HepG2 (cell line): ENCODE results near the gene PAN2. TPM values are rescaled to one million over a fixed set of nuclear protein-coding genes. Genes with fewer than 3 reads are reported as not detected.
A peak's percentile ranks its signal among the peaks of the same experiment; 100 is the strongest.

Experiments
- BHLHE40 ChIP-seq: IDR thresholded peaks from 2 replicates; pipeline ENCODE4 v1.6.1; 2011; ENCODE audit warnings: low read length, improper control_type of control experiment
- FOXA3 ChIP-seq: IDR thresholded peaks from 2 replicates; pipeline ENCODE4 v1.6.1; 2016; ENCODE audit warnings: missing genetic modification reagents, missing compliant biosample characterization
- FOXK2 ChIP-seq: fragments of 450-650 bp; IDR thresholded peaks from 2 replicates; pipeline ENCODE4 v1.6.1; 2016
- RBM39 ChIP-seq: fragments of 200-400 bp; formaldehyde crosslinking; IDR thresholded peaks from one replicate; pipeline ENCODE4 v1.6.1; 2018; ENCODE audit warnings: antibody characterized with exemption, mild to moderate bottlenecking, low read depth, low read length; ENCODE audit not compliant: poor library complexity, severe bottlenecking
- SP140L ChIP-seq: sonication (generic); formaldehyde crosslinking; IDR thresholded peaks from 2 replicates; pipeline ENCODE4 v1.4.0; 2020; ENCODE audit warnings: missing genetic modification reagents, borderline replicate concordance
- XBP1 ChIP-seq: sonication (generic); formaldehyde crosslinking; IDR thresholded peaks from 2 replicates; pipeline ENCODE4 v1.5.0; 2020; ENCODE audit warnings: missing genetic modification reagents
- XRCC5 ChIP-seq: fragments of 200-400 bp; formaldehyde crosslinking; optimal IDR thresholded peaks from 2 replicates; pipeline ENCODE3; 2017; ENCODE audit warnings: mild to moderate bottlenecking, low read length
- ZBTB1 ChIP-seq: sonication (generic); formaldehyde crosslinking; IDR thresholded peaks from 2 replicates; pipeline ENCODE4 v1.4.0; 2020; ENCODE audit warnings: missing genetic modification reagents, borderline replicate concordance
- ZNF136 ChIP-seq: sonication (generic); formaldehyde crosslinking; IDR thresholded peaks from 2 replicates; pipeline ENCODE4 v1.8.1; 2022; ENCODE audit warnings: low read depth, mild to moderate bottlenecking, moderate library complexity, missing genetic modification reagents
- ZNF282 ChIP-seq: fragments of 450-650 bp; IDR thresholded peaks from 2 replicates; pipeline ENCODE4 v1.6.1; 2018; ENCODE audit not compliant: partially characterized antibody
- ZNF30 ChIP-seq: sonication (generic); formaldehyde crosslinking; IDR thresholded peaks from 2 replicates; pipeline ENCODE4 v1.5.0; 2020; ENCODE audit warnings: mild to moderate bottlenecking, missing genetic modification reagents
- ZNF432 ChIP-seq: sonication (generic); formaldehyde crosslinking; IDR thresholded peaks from 2 replicates; pipeline ENCODE4 v1.5.0; 2020; ENCODE audit warnings: missing genetic modification reagents, mild to moderate bottlenecking, borderline replicate concordance
- ZNF552 ChIP-seq: sonication (generic); formaldehyde crosslinking; IDR thresholded peaks from 2 replicates; pipeline ENCODE4 v1.9.0; 2022; ENCODE audit warnings: missing genetic modification reagents, mild to moderate bottlenecking, borderline replicate concordance
- ZNF660 ChIP-seq: sonication (generic); formaldehyde crosslinking; IDR thresholded peaks from 2 replicates; pipeline ENCODE4 v1.5.1; 2020; ENCODE audit warnings: mild to moderate bottlenecking, low read depth, missing genetic modification reagents, borderline replicate concordance
- polyA plus RNA-seq, 8 experiments: library from polyadenylated mRNA; depleted of rRNA in 3 of 8; stranded (reverse) in 7 of 8; unstranded in 1 of 8; fragments of >200 nt; fragmentation: Illumina TruSeq in 4 of 8; extraction: Trizol in 4 of 8; gene quantifications; 2 replicates each; pipeline versions ENCODE4 v1.2.1 to v1.2.3, GENCODE V29; 2011 to 2016; ENCODE audit warnings: low read depth in 4 of 8, missing spikeins in 1 of 8, mixed read lengths in 1 of 8; ENCODE audit not compliant: insufficient read depth in 1 of 8
- total RNA-seq, 5 experiments: library from RNA; depleted of rRNA; stranded (reverse); fragments of >200 nt; fragmentation: Illumina TruSeq; extraction: Trizol; gene quantifications; 2 replicates each; pipeline ENCODE4 v1.2.3, GENCODE V29; 2016; ENCODE audit warnings: low read depth in 1 of 5
- TF ChIP-seq, protein P1 (sequence below): sonication (generic); formaldehyde crosslinking; IDR thresholded peaks from 2 replicates; pipeline ENCODE4 v1.5.0; 2020; ENCODE audit warnings: missing genetic modification reagents, mild to moderate bottlenecking, borderline replicate concordance
- TF ChIP-seq, protein P2 (sequence below): sonication (generic); formaldehyde crosslinking; IDR thresholded peaks from 2 replicates; pipeline ENCODE4 v1.4.0; 2020; ENCODE audit warnings: mild to moderate bottlenecking, missing genetic modification reagents
- TF ChIP-seq, protein P3 (sequence below): sonication (generic); formaldehyde crosslinking; IDR thresholded peaks from 2 replicates; pipeline ENCODE4 v1.5.0; 2020; ENCODE audit warnings: mild to moderate bottlenecking, missing genetic modification reagents
- TF ChIP-seq, protein P4 (sequence below), 2 experiments: sonication (generic) in 1 of 2; formaldehyde crosslinking in 1 of 2; IDR thresholded peaks; 2 replicates each; pipeline versions ENCODE4 v1.6.1 to v1.9.0; 2014 to 2022; ENCODE audit warnings: antibody characterized with exemption in 1 of 2, borderline replicate concordance in 1 of 2, inconsistent platforms in 1 of 2, low read depth in 1 of 2, missing genetic modification reagents in 1 of 2

Gene PAN2
- total and polyA plus RNA-seq, 2 of the 13 experiments (the other 11 are each of a cell fraction or from before 2014, with no cell fraction given), result 27.2 to 61.1 TPM

DNA sequence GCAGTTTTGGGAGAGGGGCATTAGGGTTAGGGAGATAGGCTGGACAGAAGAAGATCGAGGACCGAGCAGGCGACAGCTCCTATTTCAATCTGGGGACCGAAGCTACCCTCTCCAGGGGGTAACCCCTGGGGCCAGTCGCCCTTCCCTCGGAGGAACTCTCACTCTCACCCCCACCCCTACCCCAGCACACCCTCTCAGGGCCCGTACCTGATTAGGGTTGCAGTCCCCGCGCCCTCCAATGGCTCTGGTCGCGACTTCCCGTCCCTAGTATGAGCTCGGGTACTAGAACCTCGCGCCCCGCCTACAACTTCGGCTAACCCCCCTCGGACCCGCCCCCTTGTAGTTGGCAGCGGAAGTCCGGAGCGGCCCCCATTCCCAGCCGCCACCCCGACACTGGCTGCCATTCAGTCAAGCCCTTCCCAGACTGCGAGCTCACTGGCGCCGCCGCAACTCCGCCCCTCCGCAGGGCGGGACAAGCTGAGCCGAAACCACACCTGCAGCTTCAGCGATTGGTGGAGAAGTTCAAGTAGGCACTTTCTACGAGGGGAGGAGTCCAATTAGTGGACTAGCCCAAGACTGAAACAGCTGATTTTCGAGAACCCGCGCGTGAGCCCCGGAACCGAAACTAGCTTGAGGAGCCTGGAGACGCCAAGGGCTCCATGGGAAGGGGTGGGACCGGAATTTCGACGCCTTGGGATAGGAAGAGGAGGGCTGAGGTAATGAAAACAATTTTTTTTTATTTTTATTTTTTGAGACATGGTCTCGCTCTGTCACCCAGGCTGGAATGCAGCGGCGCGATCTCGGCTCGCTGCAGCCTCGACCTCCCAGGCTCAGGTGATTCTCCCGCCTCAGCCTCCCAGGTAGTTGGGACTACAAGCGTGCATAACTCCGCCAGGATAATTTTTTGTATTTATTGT lies 26.3 kb upstream of the PAN2 start, which contains the start of gene STAT2 (continued):
- TF ChIP-seq, protein P1, sequence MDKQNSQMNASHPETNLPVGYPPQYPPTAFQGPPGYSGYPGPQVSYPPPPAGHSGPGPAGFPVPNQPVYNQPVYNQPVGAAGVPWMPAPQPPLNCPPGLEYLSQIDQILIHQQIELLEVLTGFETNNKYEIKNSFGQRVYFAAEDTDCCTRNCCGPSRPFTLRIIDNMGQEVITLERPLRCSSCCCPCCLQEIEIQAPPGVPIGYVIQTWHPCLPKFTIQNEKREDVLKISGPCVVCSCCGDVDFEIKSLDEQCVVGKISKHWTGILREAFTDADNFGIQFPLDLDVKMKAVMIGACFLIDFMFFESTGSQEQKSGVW (CRISPR knock-in tag), result no peak
- TF ChIP-seq ZNF660 (CRISPR knock-in tag), result no peak
- TF ChIP-seq, protein P2, sequence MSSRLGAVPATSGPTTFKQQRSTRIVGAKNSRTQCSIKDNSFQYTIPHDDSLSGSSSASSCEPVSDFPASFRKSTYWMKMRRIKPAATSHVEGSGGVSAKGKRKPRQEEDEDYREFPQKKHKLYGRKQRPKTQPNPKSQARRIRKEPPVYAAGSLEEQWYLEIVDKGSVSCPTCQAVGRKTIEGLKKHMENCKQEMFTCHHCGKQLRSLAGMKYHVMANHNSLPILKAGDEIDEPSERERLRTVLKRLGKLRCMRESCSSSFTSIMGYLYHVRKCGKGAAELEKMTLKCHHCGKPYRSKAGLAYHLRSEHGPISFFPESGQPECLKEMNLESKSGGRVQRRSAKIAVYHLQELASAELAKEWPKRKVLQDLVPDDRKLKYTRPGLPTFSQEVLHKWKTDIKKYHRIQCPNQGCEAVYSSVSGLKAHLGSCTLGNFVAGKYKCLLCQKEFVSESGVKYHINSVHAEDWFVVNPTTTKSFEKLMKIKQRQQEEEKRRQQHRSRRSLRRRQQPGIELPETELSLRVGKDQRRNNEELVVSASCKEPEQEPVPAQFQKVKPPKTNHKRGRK (CRISPR knock-in tag), result no peak
- no peak for TF ChIP-seq XBP1 (CRISPR knock-in tag)
- no peak for TF ChIP-seq ZNF432 (CRISPR knock-in tag)
- peak; percentile 65 for TF ChIP-seq RBM39
- peak; percentile 15; the same call in 1 of the 2 replicates for TF ChIP-seq FOXA3 (CRISPR knock-in tag)
- no peak; the same call in 1 of the 2 replicates for TF ChIP-seq ZNF552
- no peak for TF ChIP-seq FOXK2
- peak; percentile 63 for TF ChIP-seq BHLHE40
- TF ChIP-seq ZBTB1 (CRISPR knock-in tag), result no peak
- TF ChIP-seq, protein P3, sequence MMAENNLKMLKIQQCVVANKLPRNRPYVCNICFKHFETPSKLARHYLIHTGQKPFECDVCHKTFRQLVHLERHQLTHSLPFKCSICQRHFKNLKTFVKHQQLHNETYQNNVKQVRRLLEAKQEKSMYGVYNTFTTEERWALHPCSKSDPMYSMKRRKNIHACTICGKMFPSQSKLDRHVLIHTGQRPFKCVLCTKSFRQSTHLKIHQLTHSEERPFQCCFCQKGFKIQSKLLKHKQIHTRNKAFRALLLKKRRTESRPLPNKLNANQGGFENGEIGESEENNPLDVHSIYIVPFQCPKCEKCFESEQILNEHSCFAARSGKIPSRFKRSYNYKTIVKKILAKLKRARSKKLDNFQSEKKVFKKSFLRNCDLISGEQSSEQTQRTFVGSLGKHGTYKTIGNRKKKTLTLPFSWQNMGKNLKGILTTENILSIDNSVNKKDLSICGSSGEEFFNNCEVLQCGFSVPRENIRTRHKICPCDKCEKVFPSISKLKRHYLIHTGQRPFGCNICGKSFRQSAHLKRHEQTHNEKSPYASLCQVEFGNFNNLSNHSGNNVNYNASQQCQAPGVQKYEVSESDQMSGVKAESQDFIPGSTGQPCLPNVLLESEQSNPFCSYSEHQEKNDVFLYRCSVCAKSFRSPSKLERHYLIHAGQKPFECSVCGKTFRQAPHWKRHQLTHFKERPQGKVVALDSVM (CRISPR knock-in tag), result peak; percentile 89
- TF ChIP-seq ZNF30 (CRISPR knock-in tag), result no peak
- TF ChIP-seq, protein P4, sequence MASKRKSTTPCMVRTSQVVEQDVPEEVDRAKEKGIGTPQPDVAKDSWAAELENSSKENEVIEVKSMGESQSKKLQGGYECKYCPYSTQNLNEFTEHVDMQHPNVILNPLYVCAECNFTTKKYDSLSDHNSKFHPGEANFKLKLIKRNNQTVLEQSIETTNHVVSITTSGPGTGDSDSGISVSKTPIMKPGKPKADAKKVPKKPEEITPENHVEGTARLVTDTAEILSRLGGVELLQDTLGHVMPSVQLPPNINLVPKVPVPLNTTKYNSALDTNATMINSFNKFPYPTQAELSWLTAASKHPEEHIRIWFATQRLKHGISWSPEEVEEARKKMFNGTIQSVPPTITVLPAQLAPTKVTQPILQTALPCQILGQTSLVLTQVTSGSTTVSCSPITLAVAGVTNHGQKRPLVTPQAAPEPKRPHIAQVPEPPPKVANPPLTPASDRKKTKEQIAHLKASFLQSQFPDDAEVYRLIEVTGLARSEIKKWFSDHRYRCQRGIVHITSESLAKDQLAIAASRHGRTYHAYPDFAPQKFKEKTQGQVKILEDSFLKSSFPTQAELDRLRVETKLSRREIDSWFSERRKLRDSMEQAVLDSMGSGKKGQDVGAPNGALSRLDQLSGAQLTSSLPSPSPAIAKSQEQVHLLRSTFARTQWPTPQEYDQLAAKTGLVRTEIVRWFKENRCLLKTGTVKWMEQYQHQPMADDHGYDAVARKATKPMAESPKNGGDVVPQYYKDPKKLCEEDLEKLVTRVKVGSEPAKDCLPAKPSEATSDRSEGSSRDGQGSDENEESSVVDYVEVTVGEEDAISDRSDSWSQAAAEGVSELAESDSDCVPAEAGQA (IDR thresholded peaks at IDR 0.05; ENCODE audit: low read depth), result peak; percentile 76
- TF ChIP-seq, protein P4 (CRISPR knock-in tag; IDR thresholded peaks at IDR 0.05; ENCODE audit: borderline replicate concordance), result no peak
- no peak for TF ChIP-seq ZNF282
- no peak for TF ChIP-seq SP140L (CRISPR knock-in tag)
- no peak for TF ChIP-seq XRCC5
- no peak for TF ChIP-seq ZNF136
